ENCODE results near the gene DBX1. TPM values are rescaled to one million over a fixed set of nuclear protein-coding genes. Genes with fewer than 3 reads are reported as not detected.
"Not testable (repeated sequence)": the region's sequence is repeated elsewhere in the genome, so short reads cannot be mapped to it uniquely, and the experiment has no call there.

Gene DBX1, protein sequence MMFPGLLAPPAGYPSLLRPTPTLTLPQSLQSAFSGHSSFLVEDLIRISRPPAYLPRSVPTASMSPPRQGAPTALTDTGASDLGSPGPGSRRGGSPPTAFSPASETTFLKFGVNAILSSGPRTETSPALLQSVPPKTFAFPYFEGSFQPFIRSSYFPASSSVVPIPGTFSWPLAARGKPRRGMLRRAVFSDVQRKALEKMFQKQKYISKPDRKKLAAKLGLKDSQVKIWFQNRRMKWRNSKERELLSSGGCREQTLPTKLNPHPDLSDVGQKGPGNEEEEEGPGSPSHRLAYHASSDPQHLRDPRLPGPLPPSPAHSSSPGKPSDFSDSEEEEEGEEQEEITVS
- total RNA-seq, result not detected

- Mint-ChIP-seq H3K9me3 (peaks cover 13% of the 10 kb centered on the region), H3K4me1 (peaks cover 23% of the 10 kb centered on the region), H3K4me3 (peak within 1 kb of the TSS; percentile 19), H3K27me3 (peaks cover 84% of the 10 kb centered on the region), H3K36me3 (peaks cover 9% of the 10 kb centered on the region), H3K27ac (peak within 1 kb of the TSS; percentile 77)
- POLR2A ChIA-PET, result no interaction called here
- no peak for ATAC-seq (ENCODE audit: low read depth)
- DNase-seq, result peak; percentile 24
These were observed at the start of gene DBX1 for GRCh38 chr11:20160425-20161229. Gene DBX1, minus strand, starts transcription at chr11:20160475. Its CDS starts 151 bp downstream, at chr11:20160324.

DNA sequence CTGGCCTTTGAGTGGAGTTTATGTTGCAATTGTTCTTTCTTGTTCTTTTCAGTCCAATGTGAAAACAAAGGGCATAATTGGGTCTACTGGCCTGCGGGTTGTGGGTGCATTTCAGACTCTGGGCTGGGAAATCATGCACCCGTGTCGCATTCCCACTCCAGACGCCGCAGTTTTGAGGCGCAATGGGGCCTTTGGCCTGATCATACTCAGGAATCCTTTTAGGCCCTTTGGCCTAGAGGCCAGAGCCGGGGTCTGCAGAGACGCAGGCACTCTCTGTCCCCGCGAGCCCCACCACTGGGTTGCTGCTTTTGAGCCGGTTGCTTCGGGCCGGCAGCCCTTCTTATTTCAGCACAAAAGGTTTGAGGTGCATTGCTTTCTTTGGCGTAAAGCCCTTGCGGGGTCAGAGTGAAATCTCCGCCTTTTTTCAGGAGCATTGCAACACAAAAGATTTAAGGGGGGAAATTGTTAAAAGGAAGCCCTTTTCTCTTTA, 48.4 kb upstream of the DBX1 start:
- ATAC-seq (ENCODE audit: low read depth) (no peak), DNase-seq (no peak)
- no peaks in the 10 kb centered on the region for H3K36me3 Mint-ChIP-seq
- H3K9me3 Mint-ChIP-seq, result no peaks in the 10 kb centered on the region
- H3K27ac Mint-ChIP-seq, result no peak overlapping the region
- POLR2A ChIA-PET, result no interaction called here
- no peak overlapping the region for H3K4me3 Mint-ChIP-seq
- peaks cover 56% of the 10 kb centered on the region for H3K27me3 Mint-ChIP-seq
- peaks cover 2% of the 10 kb centered on the region for H3K4me1 Mint-ChIP-seq

- H3K36me3 Mint-ChIP-seq, result no peaks in the 10 kb centered on the region
- ATAC-seq (ENCODE audit: low read depth) (no peak), DNase-seq (no peak)
- H3K9me3 Mint-ChIP-seq, result no peaks in the 10 kb centered on the region
- no peak overlapping the region for H3K27ac Mint-ChIP-seq
- no peak overlapping the region for H3K4me3 Mint-ChIP-seq
- H3K4me1 Mint-ChIP-seq, result peaks cover 2% of the 10 kb centered on the region
- POLR2A ChIA-PET, result no interaction called here
- peaks cover 59% of the 10 kb centered on the region for H3K27me3 Mint-ChIP-seq
These were observed 47.7 kb upstream of the DBX1 start for GRCh38 chr11:20207781-20208621.

DNA sequence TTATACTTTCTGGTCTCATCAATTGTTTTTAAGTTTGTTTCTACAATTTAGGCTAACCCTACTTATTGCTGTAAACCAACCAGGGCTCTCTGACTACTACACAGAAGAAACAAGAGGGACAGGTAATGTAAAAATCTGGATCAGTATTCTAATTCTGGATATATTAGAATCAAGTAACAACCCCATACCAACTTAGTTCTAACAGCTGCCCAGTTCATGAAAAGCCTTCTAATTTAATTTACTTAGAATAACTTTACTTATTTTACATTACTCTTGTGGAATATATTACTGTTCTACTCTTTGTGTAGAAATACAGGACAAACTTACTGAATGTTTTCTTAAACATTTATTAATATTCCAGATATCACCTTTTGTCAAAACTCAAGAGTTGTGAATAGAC, 45.5 kb upstream of the DBX1 start:
- Mint-ChIP-seq H3K27me3 (peaks cover 62% of the 10 kb centered on the region), H3K27ac (no peak overlapping the region), H3K9me3 (no peaks in the 10 kb centered on the region), H3K36me3 (no peaks in the 10 kb centered on the region), H3K4me3 (no peak overlapping the region), H3K4me1 (peaks cover 2% of the 10 kb centered on the region)
- ATAC-seq (ENCODE audit: low read depth) (no peak), DNase-seq (no peak)
- POLR2A ChIA-PET, result no interaction called here

DNA sequence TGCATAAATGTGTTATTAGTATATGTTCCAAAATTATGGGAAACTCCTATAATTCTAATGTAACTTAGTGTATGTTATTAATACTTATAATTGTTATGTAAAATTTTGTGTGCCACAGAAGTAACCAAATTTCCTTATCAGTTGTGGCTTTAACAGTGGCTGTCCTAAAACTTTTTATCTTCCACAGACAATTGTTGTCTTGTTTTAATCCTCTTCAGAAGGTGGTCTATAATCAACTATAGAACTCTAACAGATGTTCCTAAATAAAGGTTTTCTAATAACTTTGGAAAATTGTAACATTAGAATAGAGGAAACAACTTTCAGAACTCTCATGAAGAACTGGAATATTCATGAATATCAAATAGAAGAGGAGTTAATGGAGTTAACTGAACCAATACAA, 44.4 kb upstream of the DBX1 start:
- H3K27ac Mint-ChIP-seq, result no peak overlapping the region
- H3K4me1 Mint-ChIP-seq, result peaks cover 2% of the 10 kb centered on the region
- no peaks in the 10 kb centered on the region for H3K36me3 Mint-ChIP-seq
- DNase-seq, result no peak
- H3K4me3 Mint-ChIP-seq, result no peak overlapping the region
- ATAC-seq (ENCODE audit: low read depth), result no peak
- peaks cover 62% of the 10 kb centered on the region for H3K27me3 Mint-ChIP-seq
- no peaks in the 10 kb centered on the region for H3K9me3 Mint-ChIP-seq
- POLR2A ChIA-PET, result no interaction called here

DNA sequence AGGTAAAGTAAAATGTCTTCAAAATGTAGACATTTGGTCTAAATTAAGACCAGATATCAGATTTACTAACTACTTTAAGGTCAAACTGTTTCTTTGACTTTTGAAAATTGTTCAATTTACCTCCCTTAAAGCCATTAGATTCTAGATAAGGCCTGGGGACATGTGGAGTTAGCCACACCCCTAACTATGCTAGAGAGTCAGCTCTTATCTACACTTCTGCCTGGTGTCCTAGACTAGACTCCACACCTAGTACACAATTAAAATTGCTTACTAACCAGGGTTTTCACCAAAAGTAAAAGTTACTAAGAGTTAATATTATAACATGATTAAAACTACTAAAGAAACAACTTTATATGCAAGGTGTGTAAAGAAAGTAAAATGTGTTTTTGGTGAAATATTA, 43.6 kb upstream of the DBX1 start:
- Mint-ChIP-seq H3K9me3 (no peaks in the 10 kb centered on the region), H3K27ac (no peak overlapping the region), H3K4me3 (no peak overlapping the region), H3K4me1 (peaks cover 2% of the 10 kb centered on the region), H3K27me3 (peaks cover 54% of the 10 kb centered on the region), H3K36me3 (no peaks in the 10 kb centered on the region)
- DNase-seq, result no peak
- POLR2A ChIA-PET, result no interaction called here
- ATAC-seq (ENCODE audit: low read depth), result no peak

- no peak overlapping the region for H3K27ac Mint-ChIP-seq
- POLR2A ChIA-PET, result no interaction called here
These were observed 41.0 kb upstream of the DBX1 start for GRCh38 chr11:20201231-20201630.

GRCh38 chr11:20200331-20200955, 40.2 kb upstream of the DBX1 start:
- DNase-seq; H3K27ac Mint-ChIP-seq; H3K36me3 Mint-ChIP-seq; H3K9me3 Mint-ChIP-seq; H3K4me3 Mint-ChIP-seq; ATAC-seq (ENCODE audit: low read depth); H3K4me1 Mint-ChIP-seq; POLR2A ChIA-PET: not testable (repeated sequence)
- peaks cover 36% of the 10 kb centered on the region for H3K27me3 Mint-ChIP-seq

More at GRCh38 chr11:20201231-20201630, 41.0 kb upstream of the DBX1 start:
- peaks cover 44% of the 10 kb centered on the region for H3K27me3 Mint-ChIP-seq
- no peaks in the 10 kb centered on the region for H3K9me3 Mint-ChIP-seq
- ATAC-seq (ENCODE audit: low read depth), result no peak
- no peak overlapping the region for H3K4me3 Mint-ChIP-seq
- no peak for DNase-seq
- H3K36me3 Mint-ChIP-seq, result no peaks in the 10 kb centered on the region
- peaks cover 4% of the 10 kb centered on the region for H3K4me1 Mint-ChIP-seq

DNA sequence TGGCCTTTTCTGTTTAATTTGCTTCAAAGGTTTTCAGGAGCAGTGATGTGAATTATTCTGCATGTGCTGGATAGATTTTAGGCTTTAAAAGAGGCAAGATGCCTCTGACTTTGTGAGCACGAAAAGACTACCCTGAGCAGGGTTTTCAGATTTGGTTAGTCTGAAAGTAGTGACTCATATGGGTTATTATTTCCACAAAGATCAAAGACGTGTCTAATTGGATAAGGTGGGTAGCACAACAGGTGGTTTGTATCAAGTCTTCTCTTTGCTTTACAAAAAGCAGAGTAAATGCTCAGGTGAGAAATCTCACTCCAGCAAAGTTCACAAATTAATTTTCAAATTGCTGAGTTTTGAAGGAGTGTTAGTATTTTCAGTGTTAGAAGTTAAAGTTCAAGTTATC, 37.6 kb upstream of the DBX1 start:
- peaks cover 4% of the 10 kb centered on the region for H3K4me1 Mint-ChIP-seq
- no peak overlapping the region for H3K4me3 Mint-ChIP-seq

DNA sequence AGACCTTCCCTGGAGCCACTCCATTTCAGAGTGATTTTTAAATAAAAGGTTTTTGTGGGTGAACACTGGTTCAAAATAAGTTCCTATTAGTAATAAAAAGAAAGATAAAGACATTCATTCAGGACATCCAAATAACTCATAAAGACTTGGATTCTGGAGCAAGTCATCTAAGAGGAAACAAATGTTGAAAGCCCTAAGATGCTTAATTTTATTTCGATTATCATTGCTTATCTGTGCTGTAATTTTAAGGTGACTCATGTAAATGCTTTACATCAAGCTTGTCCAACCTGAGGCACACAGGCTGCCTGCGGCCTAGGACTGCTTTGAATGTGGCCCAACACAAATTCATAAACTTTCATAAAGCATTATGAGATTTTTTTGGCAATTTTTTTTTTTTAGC, 34.2 kb upstream of the DBX1 start:
- ATAC-seq (ENCODE audit: low read depth) (no peak), DNase-seq (no peak)
- no peak overlapping the region for H3K4me3 Mint-ChIP-seq
- no peaks in the 10 kb centered on the region for H3K36me3 Mint-ChIP-seq
- H3K27ac Mint-ChIP-seq, result no peak overlapping the region
- H3K9me3 Mint-ChIP-seq, result no peaks in the 10 kb centered on the region
- H3K27me3 Mint-ChIP-seq, result peaks cover 18% of the 10 kb centered on the region
- POLR2A ChIA-PET, result no interaction called here
- H3K4me1 Mint-ChIP-seq, result peaks cover 4% of the 10 kb centered on the region

More for the DNA sequence above, 37.6 kb upstream of the DBX1 start:
- no peak for DNase-seq
- Mint-ChIP-seq H3K27ac (no peak overlapping the region), H3K9me3 (no peaks in the 10 kb centered on the region), H3K27me3 (peaks cover 29% of the 10 kb centered on the region), H3K36me3 (no peaks in the 10 kb centered on the region)
- POLR2A ChIA-PET, result no interaction called here
- no peak for ATAC-seq (ENCODE audit: low read depth)

DNA sequence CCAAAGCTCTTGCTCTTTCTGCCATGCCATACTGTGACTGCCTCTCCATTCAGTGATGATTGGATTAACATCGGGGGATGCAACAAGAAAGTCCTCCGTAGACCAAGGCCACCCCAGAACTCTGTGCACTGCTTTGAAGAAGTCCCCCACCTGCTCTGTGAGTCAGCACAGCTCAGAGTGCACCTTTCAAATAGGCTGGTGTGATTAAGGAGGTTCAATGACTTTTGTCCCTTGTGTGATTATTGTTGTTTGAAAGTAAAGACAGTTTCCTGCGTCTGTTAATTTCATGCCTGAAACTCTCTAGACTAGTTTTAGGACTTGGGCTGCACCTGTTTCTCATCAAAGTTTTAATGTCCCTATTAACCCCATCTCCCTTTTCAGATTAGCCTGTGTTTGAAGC, 33.0 kb upstream of the DBX1 start:
- Mint-ChIP-seq H3K27me3 (peaks cover 20% of the 10 kb centered on the region), H3K36me3 (no peaks in the 10 kb centered on the region), H3K4me3 (no peak overlapping the region), H3K9me3 (no peaks in the 10 kb centered on the region), H3K4me1 (peaks cover 4% of the 10 kb centered on the region), H3K27ac (no peak overlapping the region)
- POLR2A ChIA-PET, result no interaction called here
- DNase-seq (no peak), ATAC-seq (ENCODE audit: low read depth) (no peak)

GRCh38 chr11:20192641-20193040, 32.4 kb upstream of the DBX1 start:
- no peak overlapping the region for H3K27ac Mint-ChIP-seq
- no peak overlapping the region for H3K4me3 Mint-ChIP-seq
- POLR2A ChIA-PET, result no interaction called here
- peaks cover 14% of the 10 kb centered on the region for H3K27me3 Mint-ChIP-seq
- DNase-seq, result no peak
- H3K9me3 Mint-ChIP-seq, result no peaks in the 10 kb centered on the region
- ATAC-seq (ENCODE audit: low read depth), result no peak
- H3K4me1 Mint-ChIP-seq, result peaks cover 2% of the 10 kb centered on the region
- no peaks in the 10 kb centered on the region for H3K36me3 Mint-ChIP-seq

DNA sequence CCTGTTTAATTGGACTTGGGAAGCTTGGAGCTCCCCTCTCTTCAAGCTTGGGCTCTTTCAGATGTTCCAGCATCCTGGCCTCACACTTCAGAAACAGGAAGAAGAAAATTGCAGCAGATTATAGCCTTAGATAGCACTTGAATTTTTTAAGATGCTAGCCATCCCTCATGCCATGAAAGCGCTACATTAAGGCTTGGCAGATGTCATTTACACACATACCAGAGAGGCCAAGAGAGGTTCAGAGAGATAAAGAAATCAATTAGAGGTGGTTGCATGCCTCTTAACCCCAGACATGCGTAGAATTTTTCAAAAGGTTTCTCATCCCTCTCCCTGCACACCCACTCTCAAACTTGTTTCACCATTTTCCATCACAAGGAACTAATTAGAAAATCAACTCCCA, 31.9 kb upstream of the DBX1 start:
- no peak for DNase-seq
- POLR2A ChIA-PET, result no interaction called here
- Mint-ChIP-seq H3K27me3 (peaks cover 15% of the 10 kb centered on the region), H3K9me3 (no peaks in the 10 kb centered on the region), H3K36me3 (no peaks in the 10 kb centered on the region), H3K4me3 (no peak overlapping the region), H3K4me1 (peaks cover 2% of the 10 kb centered on the region), H3K27ac (no peak overlapping the region)
- no peak for ATAC-seq (ENCODE audit: low read depth)

Measured in activated naive CD8-positive, alpha-beta T cell treated with anti-CD3 and anti-CD28 coated beads, Interleukin-2, amount 10 ng/mL, durations not matched to agents 7 days and 5 days (primary cell).